Left lung (tissue), 10 donors: Measurements from ENCODE around the gene LYST. TPM values are rescaled to one million over a fixed set of nuclear protein-coding genes. Genes with fewer than 3 reads are reported as not detected.

Experiments used
- ATAC-seq: fragments of 200-7000 bp; cut with Tn5 transposase; one replicate; pipeline ENCODE4 v1.9.1; 2020; ENCODE audit warnings: moderate library complexity
- DNase-seq, 4 donors: peaks; one replicate each; pipeline ENCODE4 v3.0.0-alpha.2; 2013 to 2020
- H3K27ac ChIP-seq, 2 donors: fragments of 200-600 bp; sonication (generic) in 1 of 2; one replicate each; pipeline versions ENCODE4 v1.5.0 to v1.8.0; 2020 to 2021
- H3K27me3 ChIP-seq, 2 donors: fragments of 200-600 bp; sonication (generic) in 1 of 2; one replicate each; pipeline versions ENCODE4 v1.5.0 to v1.8.0; 2020 to 2021
- H3K36me3 ChIP-seq, 2 donors: fragments of 200-600 bp; sonication (generic) in 1 of 2; one replicate each; pipeline versions ENCODE4 v1.5.0 to v1.8.0; 2020 to 2021
- H3K4me1 ChIP-seq, 2 donors: fragments of 200-600 bp; one replicate each; pipeline ENCODE4 v1.8.0; 2021
- H3K4me3 ChIP-seq, 2 donors: fragments of 200-600 bp; sonication (generic) in 1 of 2; one replicate each; pipeline versions ENCODE4 v1.5.0 to v1.8.0; 2020 to 2021; ENCODE audit warnings: mild to moderate bottlenecking in 1 of 2
- H3K9me3 ChIP-seq, 2 donors: fragments of 200-600 bp; sonication (generic) in 1 of 2; one replicate each; pipeline versions ENCODE4 v1.5.0 to v1.8.0; 2020 to 2021
- intact Hi-C, 2 donors: fragments of 100-400 bp; cut with DNase I; formaldehyde crosslinking; loops; one replicate each; pipeline versions ENCODE4 v1.11.2 to v1.14.2; 2022
- polyA plus RNA-seq, 6 donors: library from polyadenylated mRNA; unstranded; fragments of 120-200 nt; gene quantifications; one replicate each; pipeline ENCODE4 v1.2.1, GENCODE V29; 2013; ENCODE audit not compliant: insufficient read length in 6 of 6
- total RNA-seq, 2 donors: library from RNA; stranded (reverse); fragmentation: NEBNext Ultra II Directional; extraction: Animal tissue kit (Norgen Biotek cat#: 25700); gene quantifications; one replicate each; pipeline ENCODE4 v1.2.1, GENCODE V29; 2021
- TF ChIP-seq, protein P1 (sequence below), 2 donors: fragments of 200-600 bp; sonication (generic) in 1 of 2; IDR thresholded peaks; one replicate each; pipeline versions ENCODE4 v1.5.0 to v1.8.0; 2021; ENCODE audit warnings: antibody characterized with exemption in 2 of 2
- donor health status: DM: no; HTN: yes; CAD: no.
- donor health status: DM: no; HTN: no; CAD: no.

LYST gene
- total and polyA plus RNA-seq, 8 donors: 10.3 to 64.9 (median 13.0) TPM

GRCh38 chr1:235730007-235730406, 136.7 kb downstream of the LYST start:
- H3K4me1 ChIP-seq: no peaks in the 10 kb centered on the region
- ATAC-seq (no peak), DNase-seq (no peak)
- H3K27ac ChIP-seq: no peak overlapping the region
- no peaks in the 10 kb centered on the region for H3K27me3 ChIP-seq
- intact Hi-C loops: no loop called here
- TF ChIP-seq, protein P1, sequence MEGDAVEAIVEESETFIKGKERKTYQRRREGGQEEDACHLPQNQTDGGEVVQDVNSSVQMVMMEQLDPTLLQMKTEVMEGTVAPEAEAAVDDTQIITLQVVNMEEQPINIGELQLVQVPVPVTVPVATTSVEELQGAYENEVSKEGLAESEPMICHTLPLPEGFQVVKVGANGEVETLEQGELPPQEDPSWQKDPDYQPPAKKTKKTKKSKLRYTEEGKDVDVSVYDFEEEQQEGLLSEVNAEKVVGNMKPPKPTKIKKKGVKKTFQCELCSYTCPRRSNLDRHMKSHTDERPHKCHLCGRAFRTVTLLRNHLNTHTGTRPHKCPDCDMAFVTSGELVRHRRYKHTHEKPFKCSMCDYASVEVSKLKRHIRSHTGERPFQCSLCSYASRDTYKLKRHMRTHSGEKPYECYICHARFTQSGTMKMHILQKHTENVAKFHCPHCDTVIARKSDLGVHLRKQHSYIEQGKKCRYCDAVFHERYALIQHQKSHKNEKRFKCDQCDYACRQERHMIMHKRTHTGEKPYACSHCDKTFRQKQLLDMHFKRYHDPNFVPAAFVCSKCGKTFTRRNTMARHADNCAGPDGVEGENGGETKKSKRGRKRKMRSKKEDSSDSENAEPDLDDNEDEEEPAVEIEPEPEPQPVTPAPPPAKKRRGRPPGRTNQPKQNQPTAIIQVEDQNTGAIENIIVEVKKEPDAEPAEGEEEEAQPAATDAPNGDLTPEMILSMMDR (IDR thresholded peaks at IDR 0.05): no peak
- peaks cover 5 to 70% of the 10 kb centered on the region in 2 donors for H3K36me3 ChIP-seq
- no peaks in the 10 kb centered on the region for H3K9me3 ChIP-seq
- no peak overlapping the region for H3K4me3 ChIP-seq

GRCh38 chr1:235726557-235726956, 140.1 kb downstream of the LYST start:
- ATAC-seq (no peak), DNase-seq (no peak)
- Histone ChIP-seq H3K9me3 (no peaks in the 10 kb centered on the region), H3K36me3 (peaks cover 5 to 88% of the 10 kb centered on the region in 2 donors), H3K4me3 (no peak overlapping the region), H3K4me1 (no peaks in the 10 kb centered on the region), H3K27me3 (no peaks in the 10 kb centered on the region), H3K27ac (no peak overlapping the region)
- intact Hi-C loops: no loop called here
- TF ChIP-seq, protein P1 (IDR thresholded peaks at IDR 0.05): no peak

- TF ChIP-seq, protein P1 (IDR thresholded peaks at IDR 0.05): no peak
- no peak overlapping the region for H3K27ac ChIP-seq
- no peaks in the 10 kb centered on the region for H3K4me1 ChIP-seq
- intact Hi-C loops: no loop called here
- H3K4me3 ChIP-seq: no peak overlapping the region
- no peak for DNase-seq
- no peak for ATAC-seq
- H3K36me3 ChIP-seq: peaks cover 0 to 93% of the 10 kb centered on the region in 2 donors
- H3K9me3 ChIP-seq: no peaks in the 10 kb centered on the region
- H3K27me3 ChIP-seq: no peaks in the 10 kb centered on the region
Measured at GRCh38 chr1:235725434-235725833, 141.3 kb downstream of the LYST start.

- intact Hi-C loops: no loop called here
Measured at GRCh38 chr1:235724730-235725129, 142.0 kb downstream of the LYST start.

GRCh38 chr1:235722858-235723257, 143.8 kb downstream of the LYST start:
- no peak for DNase-seq
- H3K27me3 ChIP-seq: no peaks in the 10 kb centered on the region
- H3K27ac ChIP-seq: no peak overlapping the region
- H3K36me3 ChIP-seq: peaks cover 0 to 95% of the 10 kb centered on the region in 2 donors
- TF ChIP-seq, protein P1 (IDR thresholded peaks at IDR 0.05): no peak
- H3K4me3 ChIP-seq: no peak overlapping the region
- no peaks in the 10 kb centered on the region for H3K4me1 ChIP-seq
- intact Hi-C loops: no loop called here
- no peaks in the 10 kb centered on the region for H3K9me3 ChIP-seq
- no peak for ATAC-seq

More at GRCh38 chr1:235724730-235725129, 142.0 kb downstream of the LYST start:
- peaks cover 0 to 95% of the 10 kb centered on the region in 2 donors for H3K36me3 ChIP-seq
- TF ChIP-seq, protein P1 (IDR thresholded peaks at IDR 0.05): no peak
- no peak overlapping the region for H3K27ac ChIP-seq
- H3K4me3 ChIP-seq: no peak overlapping the region
- H3K4me1 ChIP-seq: no peaks in the 10 kb centered on the region
- no peaks in the 10 kb centered on the region for H3K27me3 ChIP-seq
- DNase-seq: no peak
- no peaks in the 10 kb centered on the region for H3K9me3 ChIP-seq
- ATAC-seq: no peak
